Activated CD4-positive, alpha-beta T cell treated with anti-CD3 and anti-CD28 coated beads, Interleukin-2, amount 50 U/mL, for 16 hours (primary cell): ENCODE measurements around the gene ALDH1B1.
A peak's percentile ranks its signal among the peaks of the same experiment; 100 is the strongest.
"Not testable (repeated sequence)": the region's sequence is repeated elsewhere in the genome, so short reads cannot be mapped to it uniquely, and the experiment has no call there.

ENCODE experiments used
- DNase-seq: peaks from one replicate; pipeline ENCODE4 v3.0.0-alpha.2; 2020

Gene ALDH1B1

GRCh38 chr9:38362852-38363588, 29.5 kb upstream of the ALDH1B1 start:
- peak; percentile 32 for DNase-seq

- DNase-seq, result no peak
These were observed 28.9 kb upstream of the ALDH1B1 start for GRCh38 chr9:38363589-38363925.

GRCh38 chr9:38367898-38368297, 24.6 kb upstream of the ALDH1B1 start:
- DNase-seq, result no peak

GRCh38 chr9:38368731-38369130, 23.8 kb upstream of the ALDH1B1 start:
- no peak for DNase-seq

- DNase-seq, result no peak
These were observed 22.3 kb upstream of the ALDH1B1 start for GRCh38 chr9:38370176-38370575.

GRCh38 chr9:38371495-38371894, 21.0 kb upstream of the ALDH1B1 start:
- DNase-seq, result peak; percentile 13

- no peak for DNase-seq
These were observed 19.5 kb upstream of the ALDH1B1 start for GRCh38 chr9:38372762-38373619.

- no peak for DNase-seq
These were observed 18.8 kb upstream of the ALDH1B1 start for GRCh38 chr9:38373679-38374078.

GRCh38 chr9:38374847-38375571, 17.5 kb upstream of the ALDH1B1 start:
- DNase-seq, result no peak

GRCh38 chr9:38375572-38375963, 16.9 kb upstream of the ALDH1B1 start:
- DNase-seq, result no peak

GRCh38 chr9:38376021-38376670, 16.4 kb upstream of the ALDH1B1 start:
- DNase-seq, result no peak

GRCh38 chr9:38377336-38378083, 15.0 kb upstream of the ALDH1B1 start:
- not testable (repeated sequence) for DNase-seq

GRCh38 chr9:38380230-38380871, 12.2 kb upstream of the ALDH1B1 start:
- DNase-seq, result no peak

GRCh38 chr9:38380872-38381534, 11.5 kb upstream of the ALDH1B1 start:
- no peak for DNase-seq

GRCh38 chr9:38382141-38382540, 10.4 kb upstream of the ALDH1B1 start:
- DNase-seq, result no peak

- DNase-seq, result no peak
These were observed 7.3 kb upstream of the ALDH1B1 start for GRCh38 chr9:38384990-38385848.

GRCh38 chr9:38385896-38386295, 6.6 kb upstream of the ALDH1B1 start:
- DNase-seq, result no peak

- DNase-seq, result no peak
These were observed 6.1 kb upstream of the ALDH1B1 start for GRCh38 chr9:38386319-38386895.

- DNase-seq, result no peak
These were observed 5.4 kb upstream of the ALDH1B1 start for GRCh38 chr9:38387066-38387465.

GRCh38 chr9:38387751-38388150, 4.8 kb upstream of the ALDH1B1 start:
- DNase-seq, result no peak
